T-cell (primary cell): ENCODE results near the gene PIK3R5. TPM values are rescaled to one million over a fixed set of nuclear protein-coding genes. Genes with fewer than 3 reads are reported as not detected.

Source experiments
- ATAC-seq, 4 experiments: fragments of 200-7000 bp in 3 of 4; fragments of 150-1000 bp in 1 of 4; cut with Tn5 transposase; replicated peaks in 1 of 4; 1 replicate in 3 of 4; 2 replicates in 1 of 4; pipeline ENCODE4 v1.10.0; 2021; ENCODE audit warnings: moderate library complexity in 3 of 4, mild to moderate bottlenecking in 2 of 4, moderate number of reproducible peaks in 1 of 4
- CTCF ChIA-PET, 2 donors: fragments of 300-600 bp; sonication (Branson Sonifier 250); formaldehyde crosslinking; loops; one replicate each; lab custom pipeline; 2022; ENCODE audit warnings: antibody characterized with exemption in 2 of 2; lab: Charles Lee
- POLR2A ChIA-PET, 2 donors: fragments of 300-600 bp; sonication (Branson Sonifier 250); formaldehyde crosslinking; loops; one replicate each; lab custom pipeline; 2022; ENCODE audit warnings: antibody characterized with exemption in 2 of 2; lab: Charles Lee
- DNase-seq, 35 experiments: peaks; one replicate each; pipeline versions ENCODE4 v3.0.0 to v3.0.0-alpha.2; 2013 to 2023
- H3K27ac ChIP-seq: one replicate; pipeline ENCODE4 v1.5.1; 2013; ENCODE audit warnings: low read length
- H3K27me3 ChIP-seq, 2 experiments: replicated peaks in 1 of 2; 1 replicate in 1 of 2; 2 replicates in 1 of 2; pipeline versions ENCODE4 v1.6.1 to v1.7.0; 2013; ENCODE audit warnings: low read length in 1 of 2, mixed read lengths in 1 of 2; ENCODE audit not compliant: control insufficient read depth in 2 of 2, insufficient read depth in 2 of 2; ENCODE audit errors: extremely low read depth in 1 of 2
- H3K36me3 ChIP-seq, 2 donors: 1 replicate in 1 of 2; 2 replicates in 1 of 2; pipeline versions ENCODE4 v1.6.1 to v1.7.0; 2013; ENCODE audit warnings: low read length in 1 of 2; ENCODE audit not compliant: control insufficient read depth in 2 of 2, insufficient read depth in 1 of 2; ENCODE audit errors: extremely low read depth in 1 of 2
- H3K4me1 ChIP-seq, 2 experiments: 1 replicate in 1 of 2; 2 replicates in 1 of 2; pipeline versions ENCODE4 v1.6.1 to v1.7.0; 2013; ENCODE audit warnings: low read length in 2 of 2, mixed read lengths in 1 of 2; ENCODE audit not compliant: insufficient read depth in 2 of 2, control insufficient read depth in 1 of 2; ENCODE audit errors: extremely low read depth in 1 of 2
- H3K4me3 ChIP-seq, 2 donors: 1 replicate in 1 of 2; 2 replicates in 1 of 2; pipeline versions ENCODE4 v1.5.1 to v1.7.0; 2013; ENCODE audit warnings: mild to moderate bottlenecking in 2 of 2, low read length in 1 of 2, moderate library complexity in 1 of 2; ENCODE audit not compliant: control insufficient read depth in 1 of 2; ENCODE audit errors: extremely low read depth in 1 of 2
- H3K9me3 ChIP-seq: 2 replicates; pipeline ENCODE4 v1.7.0; 2013
- H3K27ac Mint-ChIP-seq, 2 donors: one replicate each; pipeline ENCODE4 v1.8.0; 2020 to 2021; ENCODE audit warnings: mild to moderate bottlenecking in 2 of 2, mixed read lengths in 2 of 2
- H3K27me3 Mint-ChIP-seq, 2 donors: one replicate each; pipeline ENCODE4 v1.8.0; 2021 to 2022; ENCODE audit warnings: mixed read lengths in 2 of 2
- H3K36me3 Mint-ChIP-seq: one replicate; pipeline ENCODE4 v1.8.0; 2021; ENCODE audit warnings: mixed read lengths
- H3K4me1 Mint-ChIP-seq, 3 donors: one replicate each; pipeline ENCODE4 v1.8.0; 2020 to 2022; ENCODE audit warnings: mixed read lengths in 3 of 3, mild to moderate bottlenecking in 1 of 3
- H3K4me3 Mint-ChIP-seq, 3 donors: one replicate each; pipeline ENCODE4 v1.8.0; 2020 to 2022; ENCODE audit warnings: mild to moderate bottlenecking in 3 of 3, mixed read lengths in 3 of 3, moderate library complexity in 3 of 3
- H3K9me3 Mint-ChIP-seq, 3 donors: one replicate each; pipeline ENCODE4 v1.8.0; 2020 to 2022; ENCODE audit warnings: mixed read lengths in 3 of 3
- WGBS: methylation state at CpG from one replicate; pipeline ENCODE4 v1.1.5; 2013; ENCODE audit warnings: missing lambda C conversion rate; ENCODE audit not compliant: insufficient coverage; 5-methylcytosine and 5-hydroxymethylcytosine counted together
- total RNA-seq, 35 experiments: library from RNA in 6 of 35; stranded (reverse) in 6 of 35; fragments of 120-200 nt in 1 of 35; gene quantifications; one replicate each; pipeline versions ENCODE4 v1.2.1 to v1.2.4 and lab custom pipeline; 2013 to 2026

Gene PIK3R5
- total RNA-seq, 5 donors from 2014 or later (not counting 1 experiment from before 2014, with no cell fraction given): 118 to 210 (median 151) TPM

DNA sequence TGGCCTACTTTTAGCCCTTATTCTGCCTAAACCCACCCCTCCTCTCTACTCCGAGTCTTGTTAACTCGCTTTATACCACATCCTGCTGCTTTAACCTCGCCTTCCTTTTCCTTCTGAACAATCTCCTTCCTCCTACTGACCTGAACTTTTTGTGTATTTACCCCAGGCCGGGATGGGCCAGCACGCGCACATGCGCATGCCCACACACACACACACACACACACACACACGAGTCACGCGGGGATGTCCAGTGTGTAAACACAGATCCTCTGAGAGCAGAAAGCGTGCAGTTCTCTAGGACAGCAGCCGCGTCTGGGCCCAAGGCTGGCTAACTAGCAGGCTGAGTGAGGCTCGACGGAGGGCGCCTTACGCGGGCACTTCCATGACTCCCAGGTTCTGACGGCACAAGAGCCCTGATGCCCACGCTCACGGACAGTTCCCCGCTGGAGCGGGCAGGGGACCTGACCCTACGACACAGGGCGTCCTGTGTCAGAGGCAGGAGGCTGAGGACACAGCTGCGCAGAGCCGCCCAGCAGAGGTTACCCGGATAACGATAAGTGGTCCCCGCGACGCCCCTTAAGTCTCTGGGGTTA, 610 bp downstream of the PIK3R5 start:
- WGBS: 2% methylated on average over 32 of the region's 32 CpGs
- Mint-ChIP-seq H3K4me3 (peak overlapping the region; percentile 88 to 100 (median 99)), H3K27ac (peak overlapping the region; percentile 97 to 98), H3K9me3 (peaks cover 8 to 10% (median 9%) of the 10 kb centered on the region in 3 donors), H3K27me3 (no peaks in the 10 kb centered on the region), H3K4me1 (peaks cover 53 to 58% (median 55%) of the 10 kb centered on the region in 3 donors), H3K36me3 (peaks cover 29% of the 10 kb centered on the region)
- Histone ChIP-seq H3K9me3 (no peaks in the 10 kb centered on the region), H3K36me3 (peaks cover 5 to 8% of the 10 kb centered on the region in 2 donors), H3K27me3 (no peaks in the 10 kb centered on the region), H3K4me3 (peak overlapping the region; percentile 91 to 98), H3K27ac (peak overlapping the region; percentile 76), H3K4me1 (peaks cover 41 to 53% of the 10 kb centered on the region in 2 experiments)
- CTCF ChIA-PET: interaction anchor here (0.6 to 1.6 kb wide), 6 partner anchors 16 to 588 kb away, joined by 3 to 7 read pairs (median 4); partner anchors contain the start of gene KRABD2 (in 1 of the 2)
- DNase-seq (peak in 18 of 35 experiments; percentile 26 to 61 (median 37)), ATAC-seq (peak; percentile 49 to 54 (median 50))
- POLR2A ChIA-PET: interaction anchor here (1.1 to 1.8 kb wide), 2 partner anchors 11 to 66 kb away, joined by 4 to 7 read pairs; no protein-coding TSS in a partner anchor

DNA sequence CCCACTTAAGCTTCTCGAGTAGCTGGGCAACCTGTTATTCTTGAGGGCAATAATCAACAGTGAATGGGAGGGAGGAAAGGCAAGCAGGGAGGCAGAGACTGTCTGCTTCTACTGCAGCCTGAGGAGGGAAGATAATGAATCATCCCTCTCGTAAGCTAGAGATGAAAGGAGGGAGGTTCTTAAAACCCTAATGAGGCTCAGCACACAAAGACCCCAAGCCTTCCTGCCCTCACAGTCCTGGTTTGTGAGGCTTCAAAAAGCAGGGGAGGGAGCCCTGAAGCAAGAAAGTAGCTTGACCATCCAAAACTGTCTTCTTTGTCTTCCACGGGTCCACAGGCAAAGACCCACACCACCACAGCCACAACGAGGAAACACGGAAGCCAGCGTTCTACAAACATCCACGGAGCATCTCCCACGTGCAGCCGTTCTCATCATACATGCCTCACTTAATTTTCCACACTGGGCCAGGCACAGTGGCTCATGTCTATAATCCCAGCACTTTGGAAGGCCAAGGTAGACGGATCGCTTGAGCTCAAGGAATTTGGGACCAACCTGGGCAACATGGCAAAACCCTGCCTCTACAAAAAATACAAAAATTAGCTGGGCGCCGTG, 1.8 kb downstream of the PIK3R5 start:
- Mint-ChIP-seq H3K27me3 (no peaks in the 10 kb centered on the region), H3K4me1 (peaks cover 65 to 69% (median 66%) of the 10 kb centered on the region in 3 donors), H3K9me3 (peaks cover 8 to 10% (median 9%) of the 10 kb centered on the region in 3 donors), H3K4me3 (peak overlapping the region; percentile 88 to 100 (median 99)), H3K36me3 (peaks cover 41% of the 10 kb centered on the region), H3K27ac (peak overlapping the region; percentile 92 to 96)
- no peaks in the 10 kb centered on the region for H3K9me3 ChIP-seq
- POLR2A ChIA-PET: interaction anchor here (0.6 to 1.8 kb wide), 4 partner anchors 10 to 65 kb away, joined by 3 to 7 read pairs (median 4); no protein-coding TSS in a partner anchor
- CTCF ChIA-PET: interaction anchor here (1.2 to 2.0 kb wide), 4 partner anchors 12 to 69 kb away, joined by 3 to 10 read pairs (median 4); no protein-coding TSS in a partner anchor
- H3K4me3 ChIP-seq: peak overlapping the region; percentile 91 to 98
- H3K36me3 ChIP-seq: peaks cover 5 to 17% of the 10 kb centered on the region in 2 donors
- H3K27me3 ChIP-seq: no peaks in the 10 kb centered on the region
- peak in 3 of 4 experiments; percentile 39 to 47 (median 43) for ATAC-seq
- peaks cover 50 to 65% of the 10 kb centered on the region in 2 experiments for H3K4me1 ChIP-seq
- peak overlapping the region; percentile 76 for H3K27ac ChIP-seq
- peak in 1 of 35 experiments; percentile 54 for DNase-seq
- 41% methylated on average over 11 of the region's 13 CpGs for WGBS

DNA sequence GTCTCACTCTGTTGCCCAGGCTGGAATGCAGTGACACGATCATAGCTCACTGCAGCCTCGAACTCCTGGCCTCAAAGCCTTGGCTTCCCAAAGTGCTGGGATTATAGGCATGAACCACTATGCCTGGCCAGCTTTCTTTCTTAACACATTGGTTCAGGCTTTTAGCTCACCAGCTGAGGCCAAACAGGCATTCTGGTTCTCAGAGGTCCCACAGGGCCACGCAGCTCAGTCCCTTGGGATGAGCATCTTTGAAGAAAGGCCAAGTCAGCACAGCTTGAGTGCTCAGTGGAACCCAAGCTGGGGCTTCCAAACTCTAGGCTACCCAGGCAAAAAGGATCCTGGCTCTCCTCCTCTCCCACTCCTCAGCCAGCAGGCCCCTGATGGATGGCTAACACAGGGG, 2.5 kb downstream of the PIK3R5 start:
- peaks cover 5 to 17% of the 10 kb centered on the region in 2 donors for H3K36me3 ChIP-seq
- H3K4me1 ChIP-seq: peaks cover 56 to 71% of the 10 kb centered on the region in 2 experiments
- Mint-ChIP-seq H3K27ac (peak overlapping the region; percentile 92 to 96), H3K4me3 (peak overlapping the region; percentile 88 to 100 (median 99)), H3K9me3 (peaks cover 2 to 4% (median 3%) of the 10 kb centered on the region in 3 donors), H3K4me1 (peaks cover 72 to 73% (median 73%) of the 10 kb centered on the region in 3 donors), H3K36me3 (peaks cover 43% of the 10 kb centered on the region), H3K27me3 (no peaks in the 10 kb centered on the region)
- DNase-seq: no peak
- CTCF ChIA-PET: interaction anchor here (0.9 to 2.0 kb wide), 3 partner anchors 11 to 64 kb away, joined by 3 to 10 read pairs (median 3); no protein-coding TSS in a partner anchor
- POLR2A ChIA-PET: interaction anchor here (1.7 to 1.8 kb wide), 2 partner anchors 9 kb away, joined by 4 to 7 read pairs; no protein-coding TSS in a partner anchor
- peak overlapping the region; percentile 15 for H3K27ac ChIP-seq
- no peaks in the 10 kb centered on the region for H3K27me3 ChIP-seq
- 96% methylated on average over 3 of the region's 3 CpGs for WGBS
- no peak for ATAC-seq
- H3K9me3 ChIP-seq: no peaks in the 10 kb centered on the region
- H3K4me3 ChIP-seq: peak overlapping the region; percentile 91 to 98

DNA sequence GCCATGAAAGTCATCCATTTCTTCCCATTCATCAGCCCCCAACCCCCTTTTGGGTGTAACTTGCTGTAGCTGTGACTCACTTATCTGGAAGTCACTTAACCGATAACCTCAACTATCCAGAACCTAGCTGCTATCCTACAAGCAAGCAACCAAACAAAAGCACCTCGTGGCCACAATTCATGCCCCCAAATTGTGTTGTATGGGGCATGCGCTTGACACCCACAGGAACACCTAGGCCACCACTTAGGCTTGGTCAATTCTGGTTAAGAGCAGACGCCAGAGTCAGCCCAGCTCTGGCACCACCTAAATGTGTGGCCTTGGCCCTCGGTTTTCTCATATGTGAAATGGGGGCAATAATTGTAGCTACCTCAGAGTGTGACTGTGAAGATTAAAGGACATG, 3.7 kb downstream of the PIK3R5 start:
- H3K4me3 Mint-ChIP-seq: peak overlapping the region; percentile 10 to 88 (median 44)
- peaks cover 0 to 22% of the 10 kb centered on the region in 2 donors for H3K36me3 ChIP-seq
- H3K27me3 Mint-ChIP-seq: no peaks in the 10 kb centered on the region
- peaks cover 67 to 83% of the 10 kb centered on the region in 2 experiments for H3K4me1 ChIP-seq
- H3K36me3 Mint-ChIP-seq: peaks cover 47% of the 10 kb centered on the region
- no peaks in the 10 kb centered on the region for H3K27me3 ChIP-seq
- ChIA-PET CTCF (interaction anchor here in 1 of 2 donors (0.9 kb wide), 1 partner anchor 36 kb away, joined by 3 read pairs; no protein-coding TSS in a partner anchor), POLR2A (interaction anchor here in 1 of 2 donors (0.6 kb wide), 2 partner anchors 42 to 176 kb away, joined by 3 read pairs; no protein-coding TSS in a partner anchor)
- DNase-seq: no peak
- 86% methylated on average over 1 of the region's 5 CpGs for WGBS
- H3K4me3 ChIP-seq: no peak overlapping the region
- ATAC-seq: no peak
- H3K27ac Mint-ChIP-seq: peak overlapping the region; percentile 66 to 75
- H3K9me3 ChIP-seq: no peaks in the 10 kb centered on the region
- peaks cover 80 to 83% (median 81%) of the 10 kb centered on the region in 3 donors for H3K4me1 Mint-ChIP-seq
- H3K27ac ChIP-seq: peak overlapping the region; percentile 50
- no peaks in the 10 kb centered on the region for H3K9me3 Mint-ChIP-seq

DNA sequence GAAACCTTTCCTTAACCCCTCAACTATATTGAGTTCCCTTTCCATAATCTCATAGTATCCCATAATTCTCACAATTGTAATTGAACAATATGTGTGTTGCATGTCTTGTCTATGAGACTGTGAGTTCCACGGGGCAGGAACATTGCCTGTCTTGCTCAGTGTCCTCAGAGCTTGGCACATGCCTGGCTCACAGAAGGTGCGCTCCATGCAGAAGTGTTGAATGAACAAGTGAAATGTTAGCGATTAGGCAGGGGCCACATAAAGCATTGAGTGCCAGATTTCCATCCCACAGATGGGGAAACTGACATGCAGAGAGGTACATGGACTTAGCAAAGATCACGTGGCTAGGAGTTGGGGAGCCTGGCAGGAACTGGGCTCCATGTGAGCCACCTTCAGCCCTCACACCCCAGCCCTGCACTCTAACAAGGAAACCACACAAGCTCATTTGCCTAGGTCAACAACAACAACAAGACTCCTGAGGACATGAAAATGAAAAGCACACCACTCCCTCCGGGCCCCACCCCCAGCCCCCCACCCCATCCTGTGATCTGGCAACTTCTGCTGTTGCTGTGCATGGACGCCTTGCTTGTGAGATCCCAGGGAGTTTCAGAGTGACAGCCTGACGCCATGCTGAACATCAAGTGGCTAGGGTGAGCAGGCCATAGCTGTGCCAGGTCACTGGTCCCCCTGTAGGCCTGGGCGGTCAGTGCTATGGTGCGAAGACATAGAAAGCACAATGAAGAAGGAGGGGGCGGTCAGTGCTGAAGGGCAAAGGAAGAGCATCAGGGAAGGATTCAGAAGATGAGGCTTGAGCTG, 5.0 kb downstream of the PIK3R5 start:
- Histone ChIP-seq H3K4me1 (peaks cover 79 to 85% of the 10 kb centered on the region in 2 experiments), H3K27ac (peak overlapping the region; percentile 23), H3K4me3 (no peak overlapping the region), H3K9me3 (no peaks in the 10 kb centered on the region), H3K27me3 (no peaks in the 10 kb centered on the region), H3K36me3 (peaks cover 0 to 25% of the 10 kb centered on the region in 2 donors)
- no peaks in the 10 kb centered on the region for H3K27me3 Mint-ChIP-seq
- POLR2A ChIA-PET: interaction anchor here in 1 of 2 donors (0.5 kb wide), 1 partner anchor 388 kb away, joined by 4 read pairs; no protein-coding TSS in a partner anchor
- no peak for ATAC-seq
- no peak for DNase-seq
- 78% methylated on average over 7 of the region's 10 CpGs for WGBS
- CTCF ChIA-PET: no interaction called here
- H3K27ac Mint-ChIP-seq: peak overlapping the region; percentile 89 to 98
- H3K9me3 Mint-ChIP-seq: no peaks in the 10 kb centered on the region
- H3K36me3 Mint-ChIP-seq: peaks cover 54% of the 10 kb centered on the region
- H3K4me1 Mint-ChIP-seq: peaks cover 89 to 94% (median 91%) of the 10 kb centered on the region in 3 donors
- H3K4me3 Mint-ChIP-seq: peak overlapping the region; percentile 8 to 73 (median 44)
